GM19328 (cell line): ENCODE results near the gene RGS18.
"Not testable (repeated sequence)": the region's sequence is repeated elsewhere in the genome, so short reads cannot be mapped to it uniquely, and the experiment has no call there.

ENCODE experiments used
- ATAC-seq: cut with Tn5 transposase; IDR thresholded peaks from one replicate; pipeline ENCODE4 v1.9.1; 2021; ENCODE audit warnings: mild to moderate bottlenecking, moderate library complexity; ENCODE audit not compliant: unreplicated experiment

The RGS18 gene

GRCh38 chr1:192165002-192165401 is 6.7 kb downstream of the RGS18 start:
- not testable (repeated sequence) for ATAC-seq

DNA sequence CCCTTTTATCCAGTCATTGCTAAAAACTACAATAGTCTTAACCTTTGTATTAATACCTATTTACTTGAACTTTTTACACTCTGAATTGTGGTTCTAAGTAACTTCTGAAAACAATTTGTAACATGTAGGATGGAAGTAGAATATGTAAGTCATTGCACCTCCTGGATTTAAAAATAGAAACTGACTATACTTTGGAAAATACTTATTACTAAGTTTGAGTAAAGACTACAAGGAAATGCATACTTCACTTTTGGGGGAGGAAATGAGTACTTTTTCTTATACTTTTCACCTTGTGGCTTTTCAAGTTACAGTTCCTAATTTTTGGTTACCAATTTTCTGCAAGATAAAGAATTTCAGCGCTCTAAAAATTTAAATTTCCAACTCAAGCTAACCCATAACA is 8.7 kb downstream of the RGS18 start:
- no peak for ATAC-seq

DNA sequence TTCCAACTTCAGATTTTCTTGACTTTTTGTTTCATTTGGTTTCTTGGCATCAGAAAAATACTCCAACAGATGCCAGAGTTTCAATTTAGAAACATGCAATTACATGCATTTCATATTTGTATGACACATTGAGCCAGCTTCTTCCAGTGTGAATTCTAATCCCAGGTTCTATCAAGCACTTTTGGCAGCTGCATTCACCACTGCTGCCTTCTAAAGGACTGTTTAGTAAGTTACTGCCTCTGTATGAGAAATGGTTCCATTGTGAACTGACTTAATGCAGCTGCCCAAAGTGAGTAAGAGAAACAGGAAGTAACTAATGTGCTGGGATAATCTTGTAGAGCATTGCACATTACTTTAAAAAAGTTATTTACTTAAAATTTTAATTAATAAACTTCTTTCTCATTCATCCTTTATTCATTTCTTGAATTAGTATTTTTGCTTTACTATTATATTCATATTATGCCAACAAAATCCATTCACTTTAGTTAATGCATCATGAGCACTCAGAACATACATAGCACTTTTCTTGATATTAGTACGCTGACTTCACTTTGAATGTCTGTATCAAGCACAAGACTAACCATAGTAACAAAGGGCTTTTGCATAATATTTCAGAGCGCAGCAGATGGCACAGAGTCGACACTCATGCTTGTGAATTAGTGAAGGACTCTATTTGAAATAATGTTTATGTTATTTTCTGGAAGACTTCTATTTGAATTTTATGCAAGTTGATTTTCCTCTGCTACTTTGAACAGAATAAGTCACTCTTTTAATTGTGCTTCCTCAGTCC is 9.8 kb downstream of the RGS18 start:
- ATAC-seq, result no peak

GRCh38 chr1:192168964-192169363 is 10.7 kb downstream of the RGS18 start:
- ATAC-seq, result no peak

DNA sequence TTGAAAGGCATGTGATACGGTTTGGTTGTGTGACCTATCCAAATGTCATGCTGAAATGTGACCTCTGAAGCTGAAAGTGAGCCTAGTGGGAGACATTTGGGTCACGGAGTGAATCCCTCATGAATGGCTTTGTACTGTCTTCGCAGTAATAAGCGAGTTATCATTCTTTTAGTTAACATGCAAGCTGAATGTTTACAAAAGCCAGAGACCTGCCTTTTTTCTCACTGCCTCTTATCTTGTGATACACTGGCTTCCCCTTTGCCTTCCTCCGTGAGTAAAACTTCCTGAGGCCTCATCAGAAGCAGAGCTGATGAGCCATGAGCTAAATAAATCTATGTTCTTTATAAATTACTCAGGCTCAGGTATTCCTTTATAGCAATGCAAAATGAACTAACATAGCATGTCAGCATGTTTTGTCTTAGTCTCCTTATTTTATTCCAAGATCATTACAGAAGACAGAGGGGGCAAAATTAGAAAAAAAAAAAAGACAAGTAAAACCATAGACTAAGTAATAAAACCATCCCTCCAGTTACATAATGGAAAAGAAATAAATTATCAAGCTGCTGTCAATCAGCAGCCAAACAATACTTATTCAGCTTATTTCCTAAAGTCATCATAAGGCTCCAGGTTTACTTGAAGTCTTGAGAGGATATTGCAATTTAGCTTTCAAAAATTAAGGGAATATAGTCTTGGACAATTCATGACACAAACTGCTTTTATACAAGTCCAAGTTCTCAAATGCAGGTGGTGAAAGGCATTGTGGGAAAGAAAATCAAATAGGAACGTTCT is 12.1 kb downstream of the RGS18 start:
- no peak for ATAC-seq

- ATAC-seq, result no peak
These were observed 12.9 kb downstream of the RGS18 start for GRCh38 chr1:192171123-192171522.

- no peak for ATAC-seq
These were observed 17.7 kb downstream of the RGS18 start for GRCh38 chr1:192175971-192176370.

GRCh38 chr1:192183788-192184187 is 25.5 kb downstream of the RGS18 start:
- no peak for ATAC-seq

GRCh38 chr1:192186197-192186596 is 27.9 kb downstream of the RGS18 start:
- no peak for ATAC-seq

- no peak for ATAC-seq
These were observed 31.8 kb downstream of the RGS18 start for GRCh38 chr1:192190066-192190465.

DNA sequence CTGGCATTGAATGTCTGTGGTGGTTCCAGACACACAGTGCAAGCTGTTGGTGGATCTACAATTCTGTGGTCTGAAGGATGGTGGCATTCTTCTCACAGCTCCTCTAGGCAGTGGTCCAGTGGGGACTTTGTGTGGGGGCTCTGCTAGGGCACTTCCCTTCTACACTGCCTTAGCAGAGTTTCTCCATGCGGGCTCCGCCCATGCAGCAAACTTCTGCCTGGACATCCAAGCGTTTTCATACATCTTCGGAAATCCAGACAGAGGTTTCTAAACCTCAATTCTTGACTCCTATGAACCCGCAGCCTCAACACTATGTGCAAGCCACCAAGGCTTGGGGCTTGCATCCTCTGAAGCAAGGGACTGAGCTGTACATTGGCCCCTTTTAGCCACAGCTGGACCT is 43.0 kb downstream of the RGS18 start:
- ATAC-seq, result no peak

- ATAC-seq, result no peak
These were observed 66.1 kb downstream of the RGS18 start for GRCh38 chr1:192224396-192224795.

GRCh38 chr1:192224846-192225245 is 66.6 kb downstream of the RGS18 start:
- no peak for ATAC-seq

DNA sequence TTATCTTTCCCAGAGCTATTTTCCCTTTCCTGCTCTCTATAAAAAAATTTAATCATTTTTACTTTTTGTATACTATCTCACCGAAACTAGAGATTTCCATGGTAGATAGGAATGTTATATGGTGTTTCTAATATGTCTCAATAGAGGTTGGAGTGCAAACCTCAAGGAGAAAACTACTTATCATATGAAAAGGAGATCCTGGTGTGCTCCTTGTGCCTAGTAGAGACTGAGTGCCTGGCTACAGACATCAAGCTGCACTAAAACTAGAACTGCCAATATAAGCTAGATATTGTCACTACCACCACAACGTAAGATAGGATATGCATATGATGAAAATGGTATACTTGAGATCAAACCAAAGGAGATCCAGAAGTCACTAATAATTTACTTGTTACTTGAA is 67.0 kb downstream of the RGS18 start:
- ATAC-seq, result no peak

GRCh38 chr1:192225703-192226102 is 67.4 kb downstream of the RGS18 start:
- no peak for ATAC-seq

GRCh38 chr1:192227330-192227729 is 69.1 kb downstream of the RGS18 start:
- ATAC-seq, result no peak

DNA sequence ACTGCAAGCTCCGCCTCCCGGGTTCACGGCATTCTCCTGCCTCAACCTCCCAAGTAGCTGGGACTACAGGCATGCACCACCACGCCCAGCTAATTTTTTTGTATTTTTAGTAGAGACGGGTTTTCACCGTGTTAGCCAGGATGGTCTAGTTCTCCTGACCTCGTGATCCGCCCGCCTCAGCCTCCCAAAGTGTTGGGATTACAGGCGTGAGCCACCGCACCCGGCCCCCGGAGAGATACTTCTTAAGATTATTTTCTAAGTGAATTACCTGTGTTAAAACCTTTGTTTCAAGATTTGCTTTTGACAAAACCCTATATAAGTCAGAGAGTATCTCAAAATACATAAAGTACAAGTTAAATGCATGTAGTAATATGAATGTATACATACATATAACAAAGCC is 69.7 kb downstream of the RGS18 start:
- ATAC-seq, result not testable (repeated sequence)

- ATAC-seq, result no peak
These were observed 74.7 kb downstream of the RGS18 start for GRCh38 chr1:192232817-192233417.

- ATAC-seq, result no peak
These were observed 76.9 kb downstream of the RGS18 start for GRCh38 chr1:192235127-192235526.
